OCI-LY3 (cell line): ENCODE results near the gene PHPT1.

Source experiments
- H2AFZ ChIP-seq: fragments of 200-600, 300-600 bp; shearing (Covaris generic); 2 replicates; pipeline ENCODE4 v1.6.0; 2014; ENCODE audit warnings: antibody characterized with exemption, low read depth, low read length
- H3K27ac ChIP-seq: fragments of 200-600, 300-600 bp; sonication (generic); 2 replicates; pipeline ENCODE4 v1.5.1; 2014; ENCODE audit warnings: mild to moderate bottlenecking, low read length, moderate library complexity, mixed read lengths
- H3K27me3 ChIP-seq: fragments of 200-600, 300-600 bp; sonication (generic); 2 replicates; pipeline ENCODE4 v1.6.1; 2014; ENCODE audit warnings: low read depth, low read length, mixed read lengths
- H3K36me3 ChIP-seq: fragments of 200-600, 300-600 bp; sonication (generic); replicated peaks from 2 replicates; pipeline ENCODE3; 2014; ENCODE audit warnings: low read depth, low read length, mixed read lengths
- H3K4me1 ChIP-seq: fragments of 300-600, 200-600 bp; sonication (generic); 2 replicates; pipeline ENCODE4 v1.6.1; 2014; ENCODE audit warnings: low read length, mixed read lengths
- H3K4me2 ChIP-seq: fragments of 200-600, 300-600 bp; sonication (generic); 2 replicates; pipeline ENCODE4 v1.6.1; 2014; ENCODE audit warnings: low read length, mixed read lengths
- H3K4me3 ChIP-seq: fragments of 300-600, 200-600 bp; sonication (generic); 2 replicates; pipeline ENCODE4 v1.5.1; 2014; ENCODE audit warnings: antibody characterized with exemption, mild to moderate bottlenecking, low read length, moderate library complexity
- H3K79me2 ChIP-seq: fragments of 300-600, 200-600 bp; shearing (Covaris generic); 2 replicates; pipeline ENCODE4 v1.6.1; 2014; ENCODE audit warnings: mild to moderate bottlenecking, low read length, mixed read lengths
- H3K9ac ChIP-seq: fragments of 300-600, 200-600 bp; shearing (Covaris generic); 2 replicates; pipeline ENCODE4 v1.6.0; 2014; ENCODE audit warnings: mild to moderate bottlenecking, low read length, moderate library complexity
- H3K9me3 ChIP-seq: fragments of 200-600, 300-600 bp; shearing (Covaris generic); 2 replicates; pipeline ENCODE4 v1.6.1; 2014; ENCODE audit warnings: low read length, mixed read lengths; ENCODE audit not compliant: insufficient read depth
- H4K20me1 ChIP-seq: fragments of 200-600, 300-600 bp; sonication (generic); 2 replicates; pipeline ENCODE4 v1.6.1; 2016; ENCODE audit warnings: low read length, mixed read lengths; ENCODE audit not compliant: insufficient read depth
- CTCF ChIP-seq: fragments of 200-600, 300-600 bp; sonication (generic); IDR thresholded peaks from 2 replicates; pipeline ENCODE4 v1.5.1; 2014; ENCODE audit warnings: antibody characterized with exemption, low read length, low read depth
- EZH2phosphoT487 ChIP-seq: fragments of 200-600 bp; shearing (Covaris generic); IDR thresholded peaks from 2 replicates; pipeline ENCODE4 v1.6.1; 2018; ENCODE audit warnings: antibody characterized with exemption, mixed run types, low read depth

The PHPT1 gene

GRCh38 chr9:136857581-136858412 is 8.6 kb downstream of the PHPT1 start:
- Histone ChIP-seq H3K4me2 (no peak overlapping the region), H3K27me3 (no peaks in the 10 kb centered on the region), H3K9ac (no peak overlapping the region)

GRCh38 chr9:136858452-136858843 is 9.2 kb downstream of the PHPT1 start:
- no peak overlapping the region for H2AFZ ChIP-seq
- no peak overlapping the region for H3K4me3 ChIP-seq
- TF ChIP-seq EZH2phosphoT487 (no peak), CTCF (no peak)
- H3K4me2 ChIP-seq: no peak overlapping the region
- H3K9ac ChIP-seq: no peak overlapping the region
- H3K4me1 ChIP-seq: no peaks in the 10 kb centered on the region
- H3K27me3 ChIP-seq: no peaks in the 10 kb centered on the region
- no peak overlapping the region for H3K27ac ChIP-seq
- H3K36me3 ChIP-seq: peaks cover 10% of the 10 kb centered on the region
- peaks cover 4% of the 10 kb centered on the region; the same call in 1 of the 2 replicates for H4K20me1 ChIP-seq
- H3K9me3 ChIP-seq: no peaks in the 10 kb centered on the region
- no peaks in the 10 kb centered on the region for H3K79me2 ChIP-seq

More at GRCh38 chr9:136857581-136858412, 8.6 kb downstream of the PHPT1 start:
- Histone ChIP-seq H3K4me1 (no peaks in the 10 kb centered on the region), H4K20me1 (peaks cover 4% of the 10 kb centered on the region; the same call in 1 of the 2 replicates), H3K27ac (no peak overlapping the region), H2AFZ (no peak overlapping the region), H3K4me3 (no peak overlapping the region), H3K36me3 (peaks cover 4% of the 10 kb centered on the region), H3K9me3 (no peaks in the 10 kb centered on the region), H3K79me2 (no peaks in the 10 kb centered on the region)
- TF ChIP-seq CTCF (no peak), EZH2phosphoT487 (no peak)

DNA sequence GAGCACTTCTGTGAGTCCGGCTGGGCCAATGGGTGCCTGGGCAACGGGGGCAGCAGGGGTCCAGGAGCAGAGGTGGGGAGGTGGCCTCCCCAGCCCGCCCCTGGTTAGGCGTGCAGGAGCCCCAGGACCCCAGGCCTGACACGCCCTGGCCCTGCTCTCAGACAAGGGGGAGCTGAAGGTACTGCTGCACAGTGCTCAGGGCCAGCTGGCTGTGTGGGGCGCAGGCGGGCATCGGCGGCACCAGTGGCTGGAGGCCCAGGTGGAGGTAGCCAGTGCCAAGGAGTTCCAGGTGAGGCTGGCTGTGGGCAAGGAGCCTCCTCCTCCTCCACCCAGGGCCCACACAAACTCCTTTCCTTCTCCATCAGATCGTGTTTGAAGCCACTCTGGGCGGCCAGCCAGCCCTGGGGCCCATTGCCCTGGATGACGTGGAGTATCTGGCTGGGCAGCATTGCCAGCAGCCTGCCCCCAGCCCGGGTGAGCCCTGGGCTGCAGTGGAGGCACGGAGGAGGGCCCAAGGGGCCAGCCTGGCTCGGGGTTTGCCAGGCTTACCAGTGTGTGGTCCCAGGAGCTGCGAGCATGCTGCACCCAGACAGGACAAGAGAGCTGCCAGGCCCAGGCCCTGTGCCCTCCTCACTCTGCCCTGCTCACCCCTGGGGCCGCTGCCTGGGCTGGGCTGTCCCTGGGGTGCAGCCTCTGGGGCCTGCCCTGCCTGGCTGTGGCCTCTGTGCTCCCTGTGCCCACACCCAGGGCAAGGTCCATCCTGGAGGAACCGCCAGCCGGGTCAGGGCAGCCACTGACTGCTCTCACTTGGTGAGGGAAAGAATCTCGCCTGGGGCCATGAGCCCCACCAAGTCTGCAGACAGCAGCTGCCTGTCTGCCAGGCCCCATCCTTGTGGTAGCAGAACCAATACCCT is 9.9 kb downstream of the PHPT1 start:
- H4K20me1 ChIP-seq: peaks cover 4% of the 10 kb centered on the region; the same call in 1 of the 2 replicates
- no peaks in the 10 kb centered on the region for H3K4me1 ChIP-seq
- H3K9ac ChIP-seq: no peak overlapping the region
- H2AFZ ChIP-seq: no peak overlapping the region
- peaks cover 16% of the 10 kb centered on the region for H3K36me3 ChIP-seq
- no peaks in the 10 kb centered on the region for H3K9me3 ChIP-seq
- 0 out of 2 replicates have a peak, but pooled peaks cover 5% of the 10 kb centered on the region for H3K79me2 ChIP-seq
- H3K27ac ChIP-seq: no peak overlapping the region
- H3K4me3 ChIP-seq: no peak overlapping the region
- no peaks in the 10 kb centered on the region for H3K27me3 ChIP-seq
- no peak overlapping the region for H3K4me2 ChIP-seq
- no peak for TF ChIP-seq CTCF
- no peak for TF ChIP-seq EZH2phosphoT487

GRCh38 chr9:136860529-136860928 is 11.3 kb downstream of the PHPT1 start:
- no peak overlapping the region for H3K4me2 ChIP-seq
- peaks cover 21% of the 10 kb centered on the region for H3K36me3 ChIP-seq
- no peak overlapping the region for H2AFZ ChIP-seq
- H3K9ac ChIP-seq: no peak overlapping the region
- no peaks in the 10 kb centered on the region for H3K27me3 ChIP-seq
- H3K4me1 ChIP-seq: peaks cover 4% of the 10 kb centered on the region; the same call in 1 of the 2 replicates
- no peak overlapping the region for H3K27ac ChIP-seq
- H3K4me3 ChIP-seq: no peak overlapping the region
- TF ChIP-seq CTCF (no peak), EZH2phosphoT487 (no peak)
- H4K20me1 ChIP-seq: peaks cover 8% of the 10 kb centered on the region
- peaks cover 17% of the 10 kb centered on the region for H3K79me2 ChIP-seq
- no peaks in the 10 kb centered on the region for H3K9me3 ChIP-seq
